T1000 (cell line): ENCODE results near the gene CFAP251.

Source experiments
- DNase-seq: peaks from one replicate; lab custom pipeline; 2025; ENCODE audit warnings: mixed read lengths; lab: John Stamatoyannopoulos, UW

The CFAP251 gene

GRCh38 chr12:122052285-122052684 lies 133.9 kb downstream of the CFAP251 start:
- no peak for DNase-seq
